ENCODE data around the gene CALCA.

CALCA gene

DNA sequence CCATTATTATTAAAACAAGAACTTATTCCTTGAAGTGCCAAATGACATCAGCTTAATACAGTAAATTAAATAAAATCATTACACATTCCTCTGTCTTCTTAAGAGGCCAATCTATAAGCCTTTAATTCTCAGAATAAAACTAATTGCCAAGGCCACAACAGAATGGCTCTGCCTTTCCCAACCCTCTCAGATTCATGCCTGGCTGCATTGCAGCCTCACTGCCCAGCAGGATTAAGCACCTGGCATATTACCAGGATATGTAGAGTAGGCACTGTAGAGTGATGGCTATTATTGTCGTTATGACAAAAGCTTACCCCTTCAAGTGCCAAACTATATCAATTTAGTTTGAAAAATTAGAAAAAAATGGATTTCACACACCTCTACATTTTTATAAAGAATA lies 9.4 kb upstream of the CALCA start:
- H3K4me1 ChIP-seq, result peaks cover 0 to 9% (median 2%) of the 10 kb centered on the region in 4 donors
- H3K36me3 ChIP-seq, result no peaks in the 10 kb centered on the region
- TF ChIP-seq, protein P1, sequence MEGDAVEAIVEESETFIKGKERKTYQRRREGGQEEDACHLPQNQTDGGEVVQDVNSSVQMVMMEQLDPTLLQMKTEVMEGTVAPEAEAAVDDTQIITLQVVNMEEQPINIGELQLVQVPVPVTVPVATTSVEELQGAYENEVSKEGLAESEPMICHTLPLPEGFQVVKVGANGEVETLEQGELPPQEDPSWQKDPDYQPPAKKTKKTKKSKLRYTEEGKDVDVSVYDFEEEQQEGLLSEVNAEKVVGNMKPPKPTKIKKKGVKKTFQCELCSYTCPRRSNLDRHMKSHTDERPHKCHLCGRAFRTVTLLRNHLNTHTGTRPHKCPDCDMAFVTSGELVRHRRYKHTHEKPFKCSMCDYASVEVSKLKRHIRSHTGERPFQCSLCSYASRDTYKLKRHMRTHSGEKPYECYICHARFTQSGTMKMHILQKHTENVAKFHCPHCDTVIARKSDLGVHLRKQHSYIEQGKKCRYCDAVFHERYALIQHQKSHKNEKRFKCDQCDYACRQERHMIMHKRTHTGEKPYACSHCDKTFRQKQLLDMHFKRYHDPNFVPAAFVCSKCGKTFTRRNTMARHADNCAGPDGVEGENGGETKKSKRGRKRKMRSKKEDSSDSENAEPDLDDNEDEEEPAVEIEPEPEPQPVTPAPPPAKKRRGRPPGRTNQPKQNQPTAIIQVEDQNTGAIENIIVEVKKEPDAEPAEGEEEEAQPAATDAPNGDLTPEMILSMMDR (IDR thresholded peaks at IDR 0.05), result no peak
- DNase-seq, result no peak
- no peaks in the 10 kb centered on the region for H3K9me3 ChIP-seq
- H3K4me3 ChIP-seq, result no peak overlapping the region
- intact Hi-C loops (cut with DNase I; ENCODE audit: low total_unique reads), result no loop called here
- H3K27me3 ChIP-seq, result no peaks in the 10 kb centered on the region
- H3K27ac ChIP-seq, result no peak overlapping the region

GRCh38 chr11:14980854-14981253 lies 8.7 kb upstream of the CALCA start:
- H3K4me1 ChIP-seq, result peaks cover 0 to 9% (median 2%) of the 10 kb centered on the region in 4 donors
- no peak overlapping the region for H3K4me3 ChIP-seq
- H3K9me3 ChIP-seq, result no peaks in the 10 kb centered on the region
- no peaks in the 10 kb centered on the region for H3K36me3 ChIP-seq
- H3K27me3 ChIP-seq, result peaks cover 0 to 6% of the 10 kb centered on the region in 2 donors
- DNase-seq, result peak in 1 of 2 donors; percentile 73
- no peak overlapping the region for H3K27ac ChIP-seq
- intact Hi-C loops (cut with DNase I; ENCODE audit: low total_unique reads), result no loop called here
- TF ChIP-seq, protein P1 (IDR thresholded peaks at IDR 0.05), result no peak

DNA sequence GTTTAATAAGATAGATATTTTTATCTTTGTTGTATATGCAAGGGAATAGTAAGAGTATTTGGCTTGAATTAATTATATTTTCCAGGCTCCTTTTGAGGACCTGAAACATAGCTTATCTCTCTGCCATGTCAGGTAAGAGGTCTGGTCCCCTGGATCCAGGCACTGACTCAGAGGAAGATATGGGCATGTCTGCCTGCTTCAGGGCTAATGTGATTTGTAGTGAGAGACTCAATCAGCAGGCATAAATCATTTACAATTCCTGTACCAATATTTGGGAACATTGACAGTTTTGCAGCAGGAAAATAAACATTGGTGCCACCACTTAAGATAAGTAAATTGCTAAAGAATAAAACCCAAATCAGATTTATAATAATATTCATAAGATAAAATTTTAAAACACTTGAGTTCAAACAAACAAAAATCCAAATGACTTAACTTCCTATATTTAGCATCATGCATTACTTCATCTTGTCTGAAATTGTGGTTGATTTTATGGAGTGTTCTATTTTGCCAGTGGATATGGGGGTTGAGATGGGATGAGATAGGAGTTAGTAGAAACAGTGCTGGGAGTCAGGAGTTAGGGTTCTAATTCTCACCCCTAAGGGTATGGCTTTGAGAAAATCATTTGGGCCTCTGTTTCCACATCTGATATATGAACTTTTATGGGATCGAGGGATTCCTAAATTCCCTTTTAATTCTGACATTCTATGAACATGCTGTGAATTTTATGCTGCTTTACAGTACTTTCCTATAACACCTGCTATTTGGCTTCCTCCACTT lies 5.1 kb upstream of the CALCA start:
- DNase-seq, result no peak
- TF ChIP-seq, protein P1 (IDR thresholded peaks at IDR 0.05), result no peak
- H3K4me3 ChIP-seq, result no peak overlapping the region
- no peaks in the 10 kb centered on the region for H3K9me3 ChIP-seq
- intact Hi-C loops (cut with DNase I; ENCODE audit: low total_unique reads), result loop anchor here (10.0 kb wide), 1 partner anchor 98 kb away; the partner anchor contains the start of gene CALCB
- H3K4me1 ChIP-seq, result peaks cover 0 to 38% (median 21%) of the 10 kb centered on the region in 4 donors
- H3K27ac ChIP-seq, result no peak overlapping the region
- H3K27me3 ChIP-seq, result peaks cover 0 to 41% of the 10 kb centered on the region in 2 donors
- H3K36me3 ChIP-seq, result no peaks in the 10 kb centered on the region

GRCh38 chr11:14975252-14975587 lies 3.1 kb upstream of the CALCA start:
- intact Hi-C loops (cut with DNase I; ENCODE audit: low total_unique reads), result loop anchor here (10.0 kb wide), 1 partner anchor 100 kb away; the partner anchor contains the start of gene CALCB
- Histone ChIP-seq H3K27ac (no peak overlapping the region), H3K9me3 (no peaks in the 10 kb centered on the region), H3K36me3 (no peaks in the 10 kb centered on the region), H3K27me3 (peaks cover 0 to 62% of the 10 kb centered on the region in 2 donors), H3K4me3 (peak overlapping the region in 1 of 2 donors; percentile 42), H3K4me1 (peaks cover 0 to 40% (median 28%) of the 10 kb centered on the region in 4 donors)
- DNase-seq, result no peak
- TF ChIP-seq, protein P1 (IDR thresholded peaks at IDR 0.05), result no peak

DNA sequence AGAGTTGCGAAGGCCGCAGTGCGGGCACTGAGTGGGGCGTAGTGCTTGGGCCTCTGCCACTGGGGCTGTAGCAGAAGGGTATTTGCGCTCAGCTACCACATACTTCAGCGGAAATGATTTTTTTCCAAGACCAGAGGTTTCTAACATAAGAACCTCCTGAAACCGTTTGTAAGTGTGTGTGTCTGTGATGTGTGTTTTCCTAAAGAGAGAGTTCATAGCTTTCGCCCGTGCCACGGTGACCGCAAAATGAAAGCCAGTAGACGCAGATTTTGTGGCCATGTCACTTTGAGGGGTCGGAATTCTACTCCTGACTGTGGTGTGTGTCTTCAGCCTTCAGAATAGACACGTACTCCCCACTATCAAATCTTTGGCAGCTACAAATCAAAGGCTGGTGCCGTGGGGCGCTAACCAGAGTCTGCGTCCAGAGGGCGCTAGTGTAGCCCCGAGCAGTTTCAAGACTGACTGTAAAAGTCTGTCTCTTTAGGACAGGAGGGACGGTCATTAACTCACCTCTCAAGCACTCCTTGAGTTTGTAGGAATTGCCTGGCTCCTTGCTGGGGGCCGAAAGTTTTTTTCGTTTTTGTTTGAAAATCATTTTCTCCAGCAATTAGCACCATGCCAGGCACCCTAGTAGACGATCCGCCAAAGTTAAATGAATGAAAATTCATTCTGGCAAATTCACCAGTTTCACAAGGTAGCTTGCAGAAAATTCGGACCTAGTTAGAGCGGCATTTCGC lies 2.5 kb upstream of the CALCA start:
- TF ChIP-seq, protein P1 (IDR thresholded peaks at IDR 0.05), result peak in 1 of 2 experiments; percentile 35
- H3K4me1 ChIP-seq, result peaks cover 0 to 38% (median 28%) of the 10 kb centered on the region in 4 donors
- DNase-seq, result no peak
- no peaks in the 10 kb centered on the region for H3K36me3 ChIP-seq
- no peaks in the 10 kb centered on the region for H3K9me3 ChIP-seq
- peaks cover 0 to 67% of the 10 kb centered on the region in 2 donors for H3K27me3 ChIP-seq
- peak overlapping the region; percentile 16 to 42 for H3K4me3 ChIP-seq
- intact Hi-C loops (cut with DNase I; ENCODE audit: low total_unique reads), result loop anchor here (10.0 kb wide), 1 partner anchor 100 kb away; the partner anchor contains the start of gene CALCB
- no peak overlapping the region for H3K27ac ChIP-seq

Measured in tibial artery (tissue), 4 donors.